Keratinocyte (primary cell): ENCODE measurements around the gene RHEB. TPM values are rescaled to one million over a fixed set of nuclear protein-coding genes. Genes with fewer than 3 reads are reported as not detected.

Experiments
- DNase-seq: peaks from one replicate; pipeline ENCODE4 v3.0.0-alpha.2; 2011; ENCODE audit warnings: low read depth, missing footprints, low spot score
- FAIRE-seq: peaks from 2 replicates; lab custom pipeline; 2011; peaks lifted over from hg19 to GRCh38; lab: Jason Lieb, UNC
- H2AFZ ChIP-seq: 2 replicates; pipeline ENCODE4 v1.6.0; 2012; ENCODE audit warnings: low read length, control low read depth, inconsistent platforms; ENCODE audit not compliant: control insufficient read depth
- H3K27ac ChIP-seq: 2 replicates; pipeline ENCODE4 v1.5.1; 2011; ENCODE audit warnings: low read length; ENCODE audit not compliant: control insufficient read depth, insufficient read depth
- H3K27me3 ChIP-seq: 3 replicates; pipeline ENCODE4 v1.6.0; 2011; ENCODE audit warnings: low read length; ENCODE audit not compliant: control insufficient read depth, insufficient read depth; ENCODE audit errors: extremely low read depth
- H3K36me3 ChIP-seq, 2 experiments: 2 replicates in 1 of 2; 3 replicates in 1 of 2; pipeline ENCODE4 v1.5.1; 2011; ENCODE audit warnings: low read length in 2 of 2, mild to moderate bottlenecking in 1 of 2; ENCODE audit not compliant: control insufficient read depth in 2 of 2, insufficient read depth in 2 of 2; ENCODE audit errors: extremely low read depth in 1 of 2
- H3K4me1 ChIP-seq: 3 replicates; pipeline ENCODE4 v1.5.1; 2011; ENCODE audit warnings: low read length; ENCODE audit not compliant: control insufficient read depth, insufficient read depth; ENCODE audit errors: extremely low read depth
- H3K4me2 ChIP-seq: 3 replicates; pipeline ENCODE4 v1.6.0; 2011; ENCODE audit warnings: low read depth, low read length; ENCODE audit not compliant: control insufficient read depth, insufficient read depth; ENCODE audit errors: extremely low read depth
- H3K4me3 ChIP-seq, 3 experiments: fragments of 200-600 bp in 1 of 3; sonication (generic) in 1 of 3; 2 replicates in 2 of 3; 3 replicates in 1 of 3; pipeline ENCODE4 v1.5.1; 2011 to 2016; ENCODE audit warnings: low read length in 3 of 3, mild to moderate bottlenecking in 3 of 3, control low read depth in 2 of 3, inconsistent platforms in 1 of 3, low read depth in 1 of 3, mixed read lengths in 1 of 3, mixed run types in 1 of 3, moderate library complexity in 1 of 3; ENCODE audit not compliant: control insufficient read depth in 2 of 3, insufficient read depth in 2 of 3; ENCODE audit errors: extremely low read depth in 1 of 3
- H3K79me2 ChIP-seq: 2 replicates; pipeline ENCODE4 v1.6.0; 2012; ENCODE audit warnings: low read length; ENCODE audit not compliant: control insufficient read depth, insufficient read depth
- H3K9ac ChIP-seq: 3 replicates; pipeline ENCODE4 v1.6.0; 2011; ENCODE audit warnings: low read length; ENCODE audit not compliant: control insufficient read depth, insufficient read depth; ENCODE audit errors: extremely low read depth
- H3K9me1 ChIP-seq: 3 replicates; pipeline ENCODE4 v1.6.0; 2011; ENCODE audit warnings: low read length; ENCODE audit not compliant: control insufficient read depth, insufficient read depth; ENCODE audit errors: extremely low read depth
- H3K9me3 ChIP-seq: 2 replicates; pipeline ENCODE4 v1.5.1; 2012; ENCODE audit warnings: low read depth, low read length; ENCODE audit not compliant: control insufficient read depth
- H4K20me1 ChIP-seq: 3 replicates; pipeline ENCODE4 v1.6.0; 2011; ENCODE audit warnings: low read length; ENCODE audit not compliant: control insufficient read depth, insufficient read depth; ENCODE audit errors: extremely low read depth
- EZH2 ChIP-seq: IDR thresholded peaks from one replicate; pipeline ENCODE4 v1.6.1; 2012; ENCODE audit warnings: inconsistent platforms, mild to moderate bottlenecking, low read length, moderate library complexity
- dilution Hi-C: fragments of 300-500 bp; cut with MboI; formaldehyde crosslinking; loops from one replicate; pipeline ENCODE4 v1.7.0; 2020; ENCODE audit warnings: low sequenced_read_pairs; ENCODE audit not compliant: extremely low pct_ligation_motif_present
- polyA plus RNA-seq, 5 experiments: library from polyadenylated mRNA; depleted of rRNA in 3 of 5; stranded (reverse) in 3 of 5; stranded (forward) in 1 of 5; unstranded in 1 of 5; fragments of >200 nt; gene quantifications; 1 replicate in 1 of 5; 2 replicates in 3 of 5; 3 replicates in 1 of 5; pipeline versions ENCODE4 v1.2.1 to v1.2.3, GENCODE V29; 2011 to 2012; ENCODE audit warnings: missing spikeins in 2 of 5, low read depth in 1 of 5, low replicate concordance in 1 of 5
- TF ChIP-seq, protein P1 (sequence below), 3 experiments: IDR thresholded peaks in 1 of 3; conservative IDR thresholded peaks in 1 of 3; optimal IDR thresholded peaks in 1 of 3; 2 replicates in 2 of 3; 3 replicates in 1 of 3; pipeline versions ENCODE3 to v1.5.1; 2011; ENCODE audit warnings: low read length in 3 of 3, mild to moderate bottlenecking in 3 of 3, moderate library complexity in 2 of 3, control low read depth in 1 of 3, inconsistent platforms in 1 of 3; ENCODE audit not compliant: insufficient read depth in 2 of 3; ENCODE audit errors: extremely low read depth in 1 of 3

Gene RHEB
- polyA plus RNA-seq, 1 donor (not counting 4 experiments of a cell fraction or from before 2014, with no cell fraction given) = 138 TPM

DNA sequence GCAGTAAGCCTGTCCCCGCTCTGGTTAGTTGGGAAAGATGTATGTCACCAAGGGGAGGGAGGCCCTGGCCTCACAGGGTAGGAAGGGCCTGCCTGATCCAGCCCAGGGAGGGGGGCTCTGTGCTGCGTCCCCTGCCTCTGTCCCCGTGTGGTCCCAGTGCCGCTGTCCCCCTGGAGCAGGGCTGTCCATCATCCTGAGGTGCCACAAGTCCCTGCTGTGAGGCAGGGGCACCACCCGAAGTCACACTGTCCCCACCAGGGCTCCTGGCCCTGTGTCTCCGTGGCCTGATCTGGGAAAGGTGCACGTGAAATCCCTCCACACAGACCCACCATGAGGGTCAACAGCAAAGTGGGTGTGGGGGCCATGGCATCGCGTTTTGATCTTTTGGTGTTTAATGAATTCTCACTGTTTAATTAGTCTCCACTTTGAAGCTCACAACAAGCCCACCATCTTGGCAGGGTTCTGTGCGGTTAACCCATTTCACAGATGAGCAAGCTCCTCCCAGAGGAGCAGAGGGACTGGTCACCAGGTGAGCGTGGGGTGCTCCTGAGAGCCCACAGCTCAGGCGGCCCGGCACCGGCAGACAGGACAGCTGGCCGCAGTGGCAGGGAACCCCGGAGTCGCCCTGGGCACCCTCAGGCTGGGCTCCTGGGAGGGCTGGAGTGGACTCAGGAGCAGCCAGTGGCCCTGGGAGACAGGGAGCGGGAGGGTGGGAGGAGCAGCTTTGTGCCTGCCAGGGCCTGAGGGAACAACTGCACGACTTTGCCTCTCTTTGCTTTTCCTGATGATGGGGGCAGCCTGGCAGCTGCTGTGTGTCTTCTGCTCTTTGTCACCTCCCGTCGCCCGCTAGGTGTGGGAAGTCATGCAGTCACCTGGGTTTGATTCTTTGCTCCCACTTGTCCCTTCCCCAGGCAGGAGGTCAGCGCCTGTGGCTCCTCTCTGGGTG lies 67.8 kb downstream of the RHEB start:
- H3K4me1 ChIP-seq = no peaks in the 10 kb centered on the region
- H3K9me3 ChIP-seq = no peaks in the 10 kb centered on the region
- DNase-seq (no peak), FAIRE-seq (no peak)
- peaks cover 4% of the 10 kb centered on the region for H3K27me3 ChIP-seq
- H3K4me2 ChIP-seq = no peak overlapping the region
- no peaks in the 10 kb centered on the region for H3K9me1 ChIP-seq
- H3K27ac ChIP-seq = no peak overlapping the region
- no peaks in the 10 kb centered on the region for H3K36me3 ChIP-seq
- no peak overlapping the region for H3K9ac ChIP-seq
- dilution Hi-C loops = no loop called here
- H3K4me3 ChIP-seq = no peak overlapping the region
- H3K79me2 ChIP-seq = no peaks in the 10 kb centered on the region
- no peaks in the 10 kb centered on the region for H4K20me1 ChIP-seq
- TF ChIP-seq EZH2 = no peak
- TF ChIP-seq, protein P1, sequence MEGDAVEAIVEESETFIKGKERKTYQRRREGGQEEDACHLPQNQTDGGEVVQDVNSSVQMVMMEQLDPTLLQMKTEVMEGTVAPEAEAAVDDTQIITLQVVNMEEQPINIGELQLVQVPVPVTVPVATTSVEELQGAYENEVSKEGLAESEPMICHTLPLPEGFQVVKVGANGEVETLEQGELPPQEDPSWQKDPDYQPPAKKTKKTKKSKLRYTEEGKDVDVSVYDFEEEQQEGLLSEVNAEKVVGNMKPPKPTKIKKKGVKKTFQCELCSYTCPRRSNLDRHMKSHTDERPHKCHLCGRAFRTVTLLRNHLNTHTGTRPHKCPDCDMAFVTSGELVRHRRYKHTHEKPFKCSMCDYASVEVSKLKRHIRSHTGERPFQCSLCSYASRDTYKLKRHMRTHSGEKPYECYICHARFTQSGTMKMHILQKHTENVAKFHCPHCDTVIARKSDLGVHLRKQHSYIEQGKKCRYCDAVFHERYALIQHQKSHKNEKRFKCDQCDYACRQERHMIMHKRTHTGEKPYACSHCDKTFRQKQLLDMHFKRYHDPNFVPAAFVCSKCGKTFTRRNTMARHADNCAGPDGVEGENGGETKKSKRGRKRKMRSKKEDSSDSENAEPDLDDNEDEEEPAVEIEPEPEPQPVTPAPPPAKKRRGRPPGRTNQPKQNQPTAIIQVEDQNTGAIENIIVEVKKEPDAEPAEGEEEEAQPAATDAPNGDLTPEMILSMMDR (optimal IDR thresholded peaks at IDR 0.05 in 1 of 3, IDR thresholded peaks at IDR 0.05 in 1 of 3, conservative IDR thresholded peaks at IDR 0.05 in 1 of 3; ENCODE audit: extremely low read depth in 1 of 3, insufficient read depth in 2 of 3, low read length in 3 of 3) = no peak
- H2AFZ ChIP-seq = no peak overlapping the region

GRCh38 chr7:151451156-151451555 lies 68.5 kb downstream of the RHEB start:
- no peak for TF ChIP-seq EZH2
- TF ChIP-seq, protein P1 (optimal IDR thresholded peaks at IDR 0.05 in 1 of 3, IDR thresholded peaks at IDR 0.05 in 1 of 3, conservative IDR thresholded peaks at IDR 0.05 in 1 of 3; ENCODE audit: extremely low read depth in 1 of 3, insufficient read depth in 2 of 3, low read length in 3 of 3) = no peak
- Histone ChIP-seq H3K27me3 (peaks cover 4% of the 10 kb centered on the region), H3K4me2 (no peak overlapping the region), H4K20me1 (no peaks in the 10 kb centered on the region), H2AFZ (no peak overlapping the region), H3K27ac (no peak overlapping the region), H3K36me3 (no peaks in the 10 kb centered on the region), H3K4me3 (no peak overlapping the region), H3K79me2 (no peaks in the 10 kb centered on the region), H3K9me1 (no peaks in the 10 kb centered on the region), H3K9ac (no peak overlapping the region), H3K4me1 (no peaks in the 10 kb centered on the region), H3K9me3 (no peaks in the 10 kb centered on the region)
- FAIRE-seq (no peak), DNase-seq (no peak)
- dilution Hi-C loops = no loop called here
